ENCODE data around the gene CCR6. TPM values are rescaled to one million over a fixed set of nuclear protein-coding genes. Genes with fewer than 3 reads are reported as not detected.

Gene CCR6
- total and polyA plus RNA-seq, 8 donors: 0.10 to 0.71 TPM; not detected in 6

DNA sequence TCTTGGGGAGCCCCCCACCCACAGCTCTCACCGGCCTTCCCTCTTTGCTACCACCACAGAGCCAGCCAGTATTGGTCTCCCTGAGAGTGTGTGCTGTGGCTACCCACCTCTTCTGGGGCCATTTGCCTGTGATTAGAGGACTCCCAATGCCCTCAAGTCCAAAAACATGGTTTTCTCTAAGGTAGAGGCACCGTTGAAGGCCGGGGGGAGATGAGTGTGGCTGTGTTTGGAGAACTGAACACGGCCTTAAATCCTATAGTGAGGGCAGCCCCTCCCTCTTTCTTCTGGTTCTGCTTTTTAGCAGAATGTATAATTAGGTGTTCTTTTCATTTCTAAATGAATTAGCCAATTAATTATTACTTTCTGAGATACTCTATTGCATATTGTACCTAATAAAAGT is 2.5 kb downstream of the CCR6 start:
- Histone ChIP-seq H3K36me3 (no peaks in the 10 kb centered on the region), H3K9me3 (no peaks in the 10 kb centered on the region), H3K4me1 (no peaks in the 10 kb centered on the region), H3K27ac (no peak overlapping the region), H3K4me3 (no peak overlapping the region), H3K27me3 (no peaks in the 10 kb centered on the region)
- no peak for ATAC-seq
- DNase-seq: no peak
- TF ChIP-seq, protein P1, sequence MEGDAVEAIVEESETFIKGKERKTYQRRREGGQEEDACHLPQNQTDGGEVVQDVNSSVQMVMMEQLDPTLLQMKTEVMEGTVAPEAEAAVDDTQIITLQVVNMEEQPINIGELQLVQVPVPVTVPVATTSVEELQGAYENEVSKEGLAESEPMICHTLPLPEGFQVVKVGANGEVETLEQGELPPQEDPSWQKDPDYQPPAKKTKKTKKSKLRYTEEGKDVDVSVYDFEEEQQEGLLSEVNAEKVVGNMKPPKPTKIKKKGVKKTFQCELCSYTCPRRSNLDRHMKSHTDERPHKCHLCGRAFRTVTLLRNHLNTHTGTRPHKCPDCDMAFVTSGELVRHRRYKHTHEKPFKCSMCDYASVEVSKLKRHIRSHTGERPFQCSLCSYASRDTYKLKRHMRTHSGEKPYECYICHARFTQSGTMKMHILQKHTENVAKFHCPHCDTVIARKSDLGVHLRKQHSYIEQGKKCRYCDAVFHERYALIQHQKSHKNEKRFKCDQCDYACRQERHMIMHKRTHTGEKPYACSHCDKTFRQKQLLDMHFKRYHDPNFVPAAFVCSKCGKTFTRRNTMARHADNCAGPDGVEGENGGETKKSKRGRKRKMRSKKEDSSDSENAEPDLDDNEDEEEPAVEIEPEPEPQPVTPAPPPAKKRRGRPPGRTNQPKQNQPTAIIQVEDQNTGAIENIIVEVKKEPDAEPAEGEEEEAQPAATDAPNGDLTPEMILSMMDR (IDR thresholded peaks at IDR 0.05): no peak
- intact Hi-C loops (cut with DNase I): no loop called here

DNA sequence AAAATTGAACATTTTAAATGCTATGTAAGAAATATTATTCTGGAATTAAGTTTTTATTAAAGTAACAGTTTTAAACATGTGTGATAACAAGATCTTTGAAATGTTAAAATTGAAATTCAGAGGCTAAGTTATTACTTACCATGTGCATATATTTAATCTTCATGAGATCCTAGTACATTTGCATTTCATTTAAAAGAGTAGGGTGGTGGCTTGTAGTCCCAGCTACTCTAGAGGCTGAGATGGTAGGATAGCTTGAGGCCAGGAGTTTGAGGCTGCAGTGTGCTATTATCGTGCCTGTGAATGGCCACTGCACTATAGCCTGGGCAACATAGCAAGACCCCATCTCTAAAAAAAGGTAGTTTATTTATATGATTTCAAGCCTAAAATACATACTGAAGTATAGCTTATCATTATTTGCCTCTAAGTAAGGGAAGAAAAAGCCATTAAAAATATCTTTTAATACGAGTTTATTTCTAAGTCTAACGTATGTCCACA is 3.0 kb downstream of the CCR6 start:
- no peaks in the 10 kb centered on the region for H3K9me3 ChIP-seq
- no peak overlapping the region for H3K27ac ChIP-seq
- H3K36me3 ChIP-seq: no peaks in the 10 kb centered on the region
- no peak for ATAC-seq
- H3K27me3 ChIP-seq: no peaks in the 10 kb centered on the region
- H3K4me1 ChIP-seq: no peaks in the 10 kb centered on the region
- TF ChIP-seq, protein P1 (IDR thresholded peaks at IDR 0.05): no peak
- intact Hi-C loops (cut with DNase I): no loop called here
- DNase-seq: no peak
- H3K4me3 ChIP-seq: no peak overlapping the region

DNA sequence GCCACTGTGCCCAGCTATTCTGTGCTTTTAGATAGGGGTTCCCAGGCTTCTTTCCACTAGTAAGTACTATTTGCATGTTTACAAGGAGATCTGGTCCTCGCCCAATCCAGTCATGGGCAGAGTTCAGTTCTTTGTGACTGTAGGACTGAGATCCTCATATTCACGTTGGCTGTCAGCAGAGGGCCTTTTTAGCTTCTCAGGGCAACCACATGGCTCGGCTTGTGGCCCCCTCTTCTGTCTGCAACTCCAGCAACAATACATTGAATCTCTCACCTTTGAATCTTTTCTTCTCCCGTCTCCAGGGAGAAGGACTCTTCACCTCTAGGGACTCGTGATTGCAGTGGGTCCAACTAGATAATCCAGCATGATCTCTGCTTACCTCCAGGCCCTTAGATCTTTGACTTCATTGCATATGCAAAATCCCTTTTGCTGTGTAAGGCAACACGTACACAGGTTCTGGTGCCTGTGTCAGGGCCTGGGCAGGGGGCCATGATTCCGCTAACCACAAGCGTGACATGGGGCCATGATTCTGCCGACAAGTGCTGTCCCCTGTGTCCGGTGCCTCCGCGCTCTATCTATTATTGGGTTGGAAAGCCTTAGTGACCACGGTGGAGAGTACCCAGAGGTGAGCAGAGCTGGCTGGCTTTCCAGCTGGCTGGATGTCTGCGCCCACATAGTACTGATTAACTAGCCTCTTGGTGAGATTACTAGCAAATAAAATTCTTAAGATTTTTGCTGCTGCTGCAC is 5.1 kb downstream of the CCR6 start:
- Histone ChIP-seq H3K36me3 (no peaks in the 10 kb centered on the region), H3K4me3 (no peak overlapping the region), H3K4me1 (no peaks in the 10 kb centered on the region), H3K27me3 (no peaks in the 10 kb centered on the region), H3K9me3 (no peaks in the 10 kb centered on the region), H3K27ac (no peak overlapping the region)
- ATAC-seq (no peak), DNase-seq (no peak)
- TF ChIP-seq, protein P1 (IDR thresholded peaks at IDR 0.05): no peak
- intact Hi-C loops (cut with DNase I): no loop called here

DNA sequence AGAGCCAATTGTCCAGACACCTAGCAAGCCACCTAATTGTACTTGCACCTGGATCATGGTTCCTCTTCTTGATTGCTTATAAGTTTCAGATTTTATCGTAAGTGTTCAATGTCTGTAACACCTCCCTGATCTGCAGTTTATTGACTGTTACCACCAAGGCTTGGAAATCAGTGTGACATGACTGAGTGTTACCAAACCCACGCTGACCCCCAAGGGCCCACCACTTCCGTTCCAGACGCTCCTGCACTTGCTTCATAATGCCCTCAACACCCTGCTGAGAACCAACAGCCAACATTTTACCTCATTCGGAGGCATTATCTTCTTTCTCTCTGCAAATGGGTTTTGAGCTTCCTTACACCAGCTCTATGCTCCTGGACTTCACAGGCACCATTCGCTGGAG is 6.3 kb downstream of the CCR6 start:
- Histone ChIP-seq H3K4me3 (no peak overlapping the region), H3K27me3 (no peaks in the 10 kb centered on the region), H3K4me1 (no peaks in the 10 kb centered on the region), H3K36me3 (no peaks in the 10 kb centered on the region), H3K27ac (no peak overlapping the region), H3K9me3 (no peaks in the 10 kb centered on the region)
- no peak for ATAC-seq
- intact Hi-C loops (cut with DNase I): no loop called here
- TF ChIP-seq, protein P1 (IDR thresholded peaks at IDR 0.05): no peak
- DNase-seq: no peak

DNA sequence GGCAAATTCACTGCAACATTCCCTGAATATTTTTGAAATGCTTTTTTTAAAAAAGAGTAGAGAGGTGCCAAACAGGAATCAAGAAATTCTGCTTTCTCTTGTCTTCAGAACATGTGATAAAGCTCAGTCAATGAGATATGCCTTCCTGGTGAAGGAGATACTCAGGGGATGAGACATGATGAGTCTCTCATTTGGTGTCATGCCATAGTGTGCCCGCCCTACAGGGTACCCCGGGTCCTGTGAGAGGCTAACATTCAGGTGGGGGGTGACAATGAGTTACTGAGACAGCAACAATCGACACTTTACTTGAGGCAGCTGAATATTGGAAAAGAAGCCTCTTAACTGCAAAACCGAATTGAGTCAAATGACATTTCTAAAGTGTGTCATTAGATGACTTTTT is 6.7 kb downstream of the CCR6 start:
- TF ChIP-seq, protein P1 (IDR thresholded peaks at IDR 0.05): no peak
- H3K4me3 ChIP-seq: no peak overlapping the region
- no peak overlapping the region for H3K27ac ChIP-seq
- no peaks in the 10 kb centered on the region for H3K36me3 ChIP-seq
- ATAC-seq (no peak), DNase-seq (no peak)
- intact Hi-C loops (cut with DNase I): no loop called here
- H3K4me1 ChIP-seq: no peaks in the 10 kb centered on the region
- no peaks in the 10 kb centered on the region for H3K27me3 ChIP-seq
- H3K9me3 ChIP-seq: no peaks in the 10 kb centered on the region

All from left lung (tissue), 10 donors.